Activated CD4-positive, alpha-beta T cell treated with anti-CD3 and anti-CD28 coated beads for 4 hours (primary cell): ENCODE results near the gene HNRNPR.
A peak's percentile ranks its signal among the peaks of the same experiment; 100 is the strongest.

Experiments
- DNase-seq, 2 donors: peaks; one replicate each; pipeline ENCODE4 v3.0.0-alpha.2; 2020

Gene HNRNPR

GRCh38 chr1:23368562-23369334 is 24.7 kb upstream of the HNRNPR start:
- DNase-seq = peak; percentile 88 to 92

DNA sequence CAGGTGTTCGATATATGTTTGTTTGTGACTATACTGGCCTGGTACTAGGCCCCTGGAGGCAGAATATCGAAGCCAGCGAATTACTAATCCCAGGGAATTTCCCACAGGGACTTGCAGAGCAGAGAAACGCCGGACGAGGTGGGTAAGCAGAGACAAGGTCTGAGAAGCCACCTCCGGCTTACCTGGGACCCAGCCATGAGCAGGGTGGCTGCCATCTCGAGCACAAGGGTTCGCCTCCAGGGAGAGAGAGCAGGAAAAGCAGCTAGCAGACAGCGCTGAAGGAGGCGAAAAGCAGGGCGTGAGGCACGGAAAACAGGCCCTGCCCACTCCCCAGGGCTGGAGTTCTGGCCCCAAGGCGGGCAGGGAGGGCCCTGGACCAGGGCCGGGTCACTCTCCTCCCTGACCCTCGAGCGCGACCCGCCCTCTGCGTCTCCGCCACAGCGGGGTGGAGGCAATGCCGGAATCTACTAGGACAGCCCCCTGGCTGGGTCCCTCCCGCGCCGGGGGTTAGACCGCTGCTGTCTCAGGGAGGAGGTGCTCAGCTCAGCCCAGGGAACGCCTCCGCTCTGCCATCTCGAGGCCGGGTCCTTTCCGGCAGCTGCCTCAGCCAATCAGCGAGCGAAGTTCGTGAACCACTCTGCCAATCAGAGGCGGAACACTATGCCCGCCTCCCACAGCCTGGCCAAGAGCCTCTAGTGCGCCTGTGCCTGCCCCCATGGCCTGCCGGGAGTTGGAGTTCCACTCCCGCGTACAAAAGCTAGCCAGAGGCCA is 23.9 kb upstream of the HNRNPR start:
- peak; percentile 95 to 98 for DNase-seq

GRCh38 chr1:23367451-23367790 is 23.3 kb upstream of the HNRNPR start:
- no peak for DNase-seq

DNA sequence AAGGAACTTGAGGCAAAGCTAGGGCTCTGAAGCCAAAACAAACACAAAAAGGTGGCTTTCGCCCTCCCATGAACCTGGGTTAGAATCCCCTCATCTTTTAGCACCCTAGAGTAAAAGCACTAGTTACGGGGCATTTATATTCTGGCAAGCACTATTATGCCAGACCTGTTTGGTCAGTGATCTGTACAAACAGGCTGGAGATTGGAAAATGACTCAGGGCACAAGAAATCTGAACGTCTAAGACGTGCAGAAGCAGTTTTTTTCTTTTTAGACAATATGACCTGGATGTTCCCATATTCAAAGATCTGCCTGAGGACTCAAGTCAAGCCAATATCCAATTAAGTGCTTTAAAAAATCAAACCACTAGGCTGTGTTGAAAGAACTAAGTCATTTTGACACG is 22.5 kb upstream of the HNRNPR start:
- no peak for DNase-seq

GRCh38 chr1:23366146-23366545 is 22.1 kb upstream of the HNRNPR start:
- DNase-seq = no peak

DNA sequence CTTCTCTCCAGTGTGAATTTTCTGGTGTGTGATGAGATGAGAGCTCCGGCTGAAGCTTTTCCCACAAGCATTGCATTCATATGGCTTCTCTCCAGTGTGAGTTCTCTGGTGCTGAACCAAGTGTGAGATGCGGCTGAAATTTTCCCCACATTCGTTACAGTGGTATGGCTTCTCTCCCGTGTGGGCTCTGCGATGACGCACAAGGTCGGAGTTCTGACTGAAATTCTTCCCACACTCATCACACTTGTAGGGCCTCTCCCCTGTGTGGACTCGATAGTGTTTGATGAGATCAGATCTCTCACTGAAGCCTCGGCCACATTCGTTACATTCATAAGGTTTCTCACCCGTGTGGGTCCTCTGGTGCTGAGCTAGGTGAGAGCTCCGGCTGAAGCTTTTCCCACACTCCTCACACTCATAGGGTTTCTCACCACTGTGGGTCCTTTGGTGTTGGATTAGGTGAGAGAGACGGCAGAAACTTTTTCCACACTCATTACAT is 18.2 kb upstream of the HNRNPR start:
- no peak for DNase-seq

DNA sequence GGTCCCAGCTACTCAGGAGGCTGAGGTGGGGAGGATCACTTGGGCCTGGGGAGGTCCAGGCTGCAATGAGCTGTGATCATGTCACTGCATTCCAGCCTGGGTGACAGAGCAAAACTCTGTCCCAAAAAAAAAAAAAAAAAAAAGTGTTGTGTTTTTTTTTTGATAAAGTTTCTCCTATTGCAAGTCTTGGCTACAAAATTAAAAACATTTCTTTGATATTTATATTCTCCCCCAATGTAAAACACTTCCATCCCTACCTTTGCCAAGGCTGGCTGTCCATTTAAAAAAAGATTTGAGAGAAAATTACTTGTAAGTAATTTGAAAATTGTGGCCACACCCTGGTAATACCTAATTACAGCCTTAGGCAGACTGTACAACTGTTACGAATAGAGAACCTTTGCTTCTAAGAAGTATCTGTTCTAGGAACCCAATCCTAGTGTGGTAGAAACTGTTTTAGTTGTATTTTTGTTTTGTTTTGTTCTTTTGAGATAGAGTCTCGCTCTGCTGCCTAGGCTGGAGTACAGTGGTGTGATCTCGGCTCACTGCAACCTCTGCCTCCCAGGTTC is 14.3 kb upstream of the HNRNPR start:
- DNase-seq = no peak

DNA sequence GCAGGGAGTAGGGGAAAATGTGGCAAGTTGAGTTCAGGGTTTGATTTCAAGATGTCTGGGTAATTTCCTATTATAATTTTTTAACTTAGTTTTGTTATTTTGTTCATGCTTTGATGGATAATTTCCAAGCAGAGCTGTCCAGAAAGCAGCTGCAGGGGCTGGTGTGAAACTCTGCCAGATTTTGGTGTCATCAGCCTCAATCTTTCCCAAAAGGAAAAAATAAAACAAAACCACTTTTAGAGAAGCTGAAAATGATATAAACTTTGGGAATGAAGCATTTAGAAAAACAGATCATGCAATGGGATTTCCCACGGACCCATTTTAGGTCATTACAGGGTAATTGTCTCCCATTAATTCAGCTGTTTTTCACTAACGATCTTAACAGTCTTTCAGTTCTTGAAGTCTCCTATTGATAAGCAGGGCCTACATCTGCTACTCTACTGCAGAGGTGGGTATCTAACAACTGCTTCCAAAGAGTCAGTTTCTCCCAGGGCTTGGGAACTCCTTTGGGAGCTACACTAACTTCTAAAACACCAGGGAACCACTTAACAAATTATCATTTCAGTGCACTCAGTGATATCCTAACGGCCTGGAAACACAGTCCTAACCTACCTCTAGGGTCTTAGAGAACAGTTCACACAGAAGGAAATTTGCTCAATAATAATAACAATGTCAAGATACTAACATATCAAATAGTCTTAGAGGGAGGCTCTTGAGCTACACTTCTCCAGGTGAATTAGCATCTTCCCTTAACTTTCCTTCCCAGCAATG is 13.2 kb upstream of the HNRNPR start:
- DNase-seq = no peak

DNA sequence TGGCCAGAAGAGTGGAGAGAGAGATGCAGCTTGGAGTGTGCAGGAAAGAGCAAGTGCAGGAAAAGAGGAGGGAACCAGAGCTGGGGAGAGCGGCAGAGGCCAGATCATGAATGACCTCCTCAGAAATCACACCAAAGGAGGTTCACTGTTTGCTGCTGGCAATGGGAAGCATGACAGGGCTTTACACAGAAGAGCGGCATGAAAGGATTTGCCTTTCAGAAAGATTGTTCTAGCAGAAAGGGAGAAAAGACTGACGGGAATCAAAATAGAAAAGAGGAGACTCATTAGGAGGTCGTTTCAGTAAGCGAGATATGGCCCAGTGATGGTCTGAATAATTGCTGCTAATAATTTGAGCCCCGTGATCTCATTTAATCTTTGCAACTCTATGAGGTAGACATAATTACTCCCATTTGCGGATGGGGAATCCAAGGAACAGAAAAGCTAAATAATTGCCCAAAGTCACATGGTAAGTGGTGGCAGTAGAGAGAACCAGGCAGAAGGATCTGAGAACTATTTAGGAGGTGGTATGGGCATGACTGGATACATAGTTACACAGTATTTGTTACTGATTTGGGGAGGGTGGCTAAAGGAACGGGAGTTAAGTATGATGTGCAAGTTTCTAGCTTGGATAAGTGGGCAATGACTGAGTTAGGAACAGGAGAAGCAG is 12.5 kb upstream of the HNRNPR start:
- no peak for DNase-seq

- DNase-seq = no peak
Observed at GRCh38 chr1:23354245-23354644, 10.2 kb upstream of the HNRNPR start.

GRCh38 chr1:23352096-23352695 is 8.1 kb upstream of the HNRNPR start:
- no peak for DNase-seq

DNA sequence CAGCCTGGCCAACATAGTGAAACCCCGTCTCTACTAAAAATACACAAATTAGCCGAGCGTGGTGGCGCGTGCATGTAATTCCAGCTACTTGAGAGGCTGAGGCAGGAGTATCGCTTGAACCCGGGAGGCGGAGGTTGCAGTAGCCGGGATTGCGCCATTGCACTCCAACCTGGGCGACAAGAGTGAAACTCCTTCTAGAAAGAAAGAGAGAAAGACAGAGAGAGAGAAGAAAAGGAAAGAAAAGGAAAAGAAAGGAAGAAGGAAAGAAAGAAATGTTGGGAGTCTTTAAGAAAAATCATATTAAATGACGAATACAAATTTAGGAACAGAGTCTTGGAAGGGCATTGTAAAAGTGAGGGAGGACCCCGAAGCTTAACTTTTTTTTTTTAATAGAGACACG is 1.8 kb upstream of the HNRNPR start:
- DNase-seq = no peak

DNA sequence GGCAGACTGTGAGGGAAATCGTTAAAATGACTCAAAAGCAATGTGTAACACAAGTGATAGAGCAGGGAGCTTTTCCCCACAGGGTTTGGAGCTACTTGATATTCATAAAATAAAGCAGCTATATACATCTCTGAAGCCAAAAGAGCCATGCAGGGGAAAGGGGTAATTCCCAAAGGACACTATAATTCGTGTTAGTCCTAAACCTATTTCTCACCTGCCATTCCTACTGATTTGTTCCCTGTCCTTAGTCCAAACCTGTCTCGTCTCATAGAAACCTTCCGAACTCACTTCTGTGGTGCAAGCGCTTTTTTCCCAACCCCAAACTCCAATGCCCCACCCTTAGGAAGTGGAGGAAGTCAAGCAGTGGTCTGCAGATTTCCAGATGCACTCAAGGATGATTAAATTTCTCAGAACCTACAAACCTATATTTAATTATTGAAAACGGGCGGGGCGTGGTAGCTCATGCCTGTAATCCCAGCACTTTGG is 946 bp upstream of the HNRNPR start:
- no peak for DNase-seq

DNA sequence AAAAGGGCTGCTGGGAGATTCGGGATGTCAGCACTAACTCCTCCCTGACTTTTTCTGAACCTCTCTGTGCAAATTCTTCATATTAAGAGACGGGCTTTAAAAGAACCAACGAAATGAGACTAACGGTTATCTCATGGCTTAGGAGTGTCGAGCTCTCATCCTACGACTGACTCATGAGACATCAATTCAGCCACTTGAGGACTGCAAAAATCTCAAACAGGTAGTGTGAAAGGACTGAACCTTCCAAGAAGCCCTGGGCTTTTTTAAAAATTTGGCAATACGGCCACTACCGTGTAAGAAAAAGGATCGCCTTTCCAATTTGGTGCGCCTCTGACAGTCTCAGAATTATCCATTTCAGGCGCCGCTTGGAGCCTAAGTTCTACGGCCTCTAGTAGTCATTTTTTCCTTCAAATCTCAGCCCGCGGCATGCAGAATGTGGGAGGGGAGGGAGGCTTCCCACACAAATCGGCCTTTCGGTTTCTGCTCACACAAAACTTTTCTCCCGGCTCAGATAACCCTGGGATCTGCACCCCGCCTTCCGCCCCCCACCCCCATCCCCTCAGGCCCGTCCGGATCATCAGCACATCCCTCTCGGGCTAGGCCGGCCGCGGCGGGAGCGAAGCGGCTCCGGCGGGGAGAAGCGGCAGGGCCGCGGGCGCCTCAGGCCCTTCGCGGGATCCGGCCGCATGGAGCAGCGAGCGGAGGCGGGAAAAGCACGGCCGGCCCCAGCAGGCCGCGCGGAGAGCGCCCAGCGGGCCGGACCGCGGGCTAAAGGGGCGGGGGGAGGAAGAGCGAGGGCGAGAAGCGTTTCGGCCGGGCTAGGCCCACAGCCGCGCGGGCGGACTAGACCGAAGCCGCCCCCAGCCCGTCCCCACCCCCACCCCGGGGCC is 618 bp downstream of the HNRNPR start:
- peak; percentile 64 to 65 for DNase-seq

- DNase-seq = no peak
Observed at GRCh38 chr1:23341931-23342692, 2.0 kb downstream of the HNRNPR start.

GRCh38 chr1:23339632-23340031 is 4.5 kb downstream of the HNRNPR start:
- DNase-seq = no peak

- DNase-seq = no peak
Observed at GRCh38 chr1:23337869-23338268, 6.2 kb downstream of the HNRNPR start.

DNA sequence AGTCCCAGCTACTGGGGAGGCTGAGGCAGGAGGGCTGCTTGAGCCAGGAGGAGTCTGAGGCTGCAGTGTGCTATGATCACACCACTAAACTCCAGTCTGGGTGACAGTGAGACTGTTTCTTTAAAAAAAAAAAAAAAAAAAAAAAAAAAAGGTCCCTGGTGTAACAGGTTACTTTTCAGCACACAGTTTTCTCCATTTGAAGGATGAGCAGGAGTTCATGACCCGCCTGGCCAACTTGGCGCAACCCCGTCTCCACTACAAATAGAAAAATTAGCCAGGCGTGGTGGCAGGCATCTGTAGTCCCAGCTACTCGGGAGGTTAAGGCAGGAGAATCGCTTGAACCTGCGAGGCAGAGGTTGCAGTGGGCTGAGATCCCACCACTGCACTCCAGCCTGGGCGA is 12.4 kb downstream of the HNRNPR start:
- no peak for DNase-seq

DNA sequence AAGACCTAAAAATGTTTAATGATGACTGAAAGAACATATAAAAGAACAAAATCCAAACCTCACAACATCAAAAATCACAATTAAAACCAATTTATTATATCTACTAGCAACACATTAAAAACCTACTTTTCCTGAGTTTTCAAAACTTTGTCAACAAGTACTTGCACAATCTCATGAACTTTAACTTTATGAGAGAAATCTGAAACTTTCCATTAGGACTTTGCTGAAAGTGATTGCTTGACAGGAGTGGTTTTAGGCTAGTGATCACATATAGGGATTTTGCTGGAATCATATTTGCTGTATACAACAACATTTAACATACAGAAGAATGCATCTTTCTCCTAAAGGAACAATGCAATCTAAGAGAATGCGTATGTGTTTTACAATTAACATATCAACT is 13.2 kb downstream of the HNRNPR start:
- no peak for DNase-seq

GRCh38 chr1:23325393-23325792 is 18.7 kb downstream of the HNRNPR start:
- no peak for DNase-seq
